Keratinocyte (primary cell): ENCODE results near the gene DPP7.

Source experiments
- CTCF ChIP-seq, 3 experiments: IDR thresholded peaks in 1 of 3; conservative IDR thresholded peaks in 1 of 3; optimal IDR thresholded peaks in 1 of 3; 2 replicates in 2 of 3; 3 replicates in 1 of 3; pipeline versions ENCODE3 to v1.5.1; 2011; ENCODE audit warnings: low read length in 3 of 3, mild to moderate bottlenecking in 3 of 3, moderate library complexity in 2 of 3, control low read depth in 1 of 3, inconsistent platforms in 1 of 3; ENCODE audit not compliant: insufficient read depth in 2 of 3; ENCODE audit errors: extremely low read depth in 1 of 3
- EZH2 ChIP-seq: IDR thresholded peaks from one replicate; pipeline ENCODE4 v1.6.1; 2012; ENCODE audit warnings: inconsistent platforms, mild to moderate bottlenecking, low read length, moderate library complexity

- no peak for TF ChIP-seq CTCF (optimal IDR thresholded peaks at IDR 0.05 in 1 of 3, IDR thresholded peaks at IDR 0.05 in 1 of 3, conservative IDR thresholded peaks at IDR 0.05 in 1 of 3; ENCODE audit: extremely low read depth in 1 of 3, insufficient read depth in 2 of 3, low read length in 3 of 3)
- no peak for TF ChIP-seq EZH2
Observed at GRCh38 chr9:137113385-137114159, 961 bp downstream of the DPP7 start.
